MV-4-11 (cell line): ENCODE data around the gene PAIP2.
A peak's percentile ranks its signal among the peaks of the same experiment; 100 is the strongest.
"Not testable (repeated sequence)": the region's sequence is repeated elsewhere in the genome, so short reads cannot be mapped to it uniquely, and the experiment has no call there.

Experiments
- DNase-seq: peaks from one replicate; lab custom pipeline; 2025; lab: John Stamatoyannopoulos, UW

The PAIP2 gene

DNA sequence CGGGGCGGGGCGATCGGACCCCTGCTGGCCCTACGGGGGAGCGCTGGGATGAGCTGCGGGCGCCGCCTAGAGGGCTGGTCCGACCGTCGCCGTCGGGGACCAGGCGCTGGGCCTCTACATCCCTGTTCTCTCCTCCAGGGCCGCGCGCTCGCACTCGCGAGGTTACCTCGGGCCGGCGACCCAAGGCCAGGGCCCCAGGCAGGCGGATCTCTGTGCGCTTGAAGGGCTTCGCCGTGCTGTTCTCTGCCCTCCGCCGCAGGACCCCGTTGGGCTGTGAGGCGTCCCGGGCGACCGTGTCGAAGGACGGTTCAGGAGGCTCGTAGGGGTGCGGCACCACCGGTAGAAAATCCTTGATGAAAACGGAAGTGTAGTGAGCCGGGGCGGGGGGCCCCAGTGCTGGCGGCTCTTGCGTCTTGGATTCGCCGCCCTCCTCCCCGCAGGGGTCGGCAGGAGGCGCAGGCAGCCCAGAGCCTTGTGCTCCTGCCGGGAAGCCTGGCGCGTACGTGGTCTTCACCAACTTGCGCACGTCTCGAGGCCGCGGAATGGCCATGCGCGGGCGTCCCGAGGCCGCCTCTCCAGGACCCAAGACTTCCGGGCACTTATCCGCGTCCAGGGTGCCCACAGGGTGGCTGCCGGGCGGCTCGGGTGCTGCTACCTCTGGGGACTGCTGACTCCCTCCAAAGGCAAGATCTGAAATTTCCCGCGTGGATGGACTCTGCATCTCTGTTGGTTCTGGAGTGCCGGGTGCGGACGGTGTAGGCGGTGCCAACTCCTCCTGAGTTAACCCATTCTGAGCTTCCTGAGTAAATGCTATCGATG lies 51.2 kb downstream of the PAIP2 start:
- DNase-seq: peak; percentile 60

DNA sequence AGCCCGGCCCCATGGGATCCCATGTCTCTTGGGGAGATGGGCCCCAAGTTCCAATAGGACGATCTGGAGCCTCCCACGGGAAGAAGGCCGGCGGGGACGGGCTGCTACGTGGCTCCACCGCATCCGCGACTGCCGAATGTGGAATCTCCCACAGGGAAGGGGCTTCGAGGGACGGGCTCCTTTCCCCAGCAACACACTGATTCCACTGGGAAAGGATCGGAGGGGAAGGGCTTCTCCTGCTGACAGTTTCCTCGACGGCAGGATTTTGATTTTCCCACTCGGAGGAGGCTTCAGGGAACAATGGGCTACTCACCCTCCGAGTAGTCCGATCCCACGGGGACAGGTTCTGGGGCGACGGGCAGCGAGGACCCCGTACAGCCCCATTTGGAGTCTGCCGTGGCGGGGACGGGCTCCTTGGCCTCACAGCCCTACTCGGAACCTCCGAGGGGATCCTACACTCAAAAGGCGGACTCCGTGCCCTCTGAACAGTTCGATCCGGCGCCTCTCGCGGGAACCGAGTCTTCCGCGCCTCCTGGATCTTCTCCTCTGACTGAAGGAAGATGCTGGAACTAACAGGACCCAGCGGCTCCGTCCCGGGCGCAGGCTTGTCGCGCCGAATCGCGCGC lies 52.0 kb downstream of the PAIP2 start:
- DNase-seq: no peak

DNA sequence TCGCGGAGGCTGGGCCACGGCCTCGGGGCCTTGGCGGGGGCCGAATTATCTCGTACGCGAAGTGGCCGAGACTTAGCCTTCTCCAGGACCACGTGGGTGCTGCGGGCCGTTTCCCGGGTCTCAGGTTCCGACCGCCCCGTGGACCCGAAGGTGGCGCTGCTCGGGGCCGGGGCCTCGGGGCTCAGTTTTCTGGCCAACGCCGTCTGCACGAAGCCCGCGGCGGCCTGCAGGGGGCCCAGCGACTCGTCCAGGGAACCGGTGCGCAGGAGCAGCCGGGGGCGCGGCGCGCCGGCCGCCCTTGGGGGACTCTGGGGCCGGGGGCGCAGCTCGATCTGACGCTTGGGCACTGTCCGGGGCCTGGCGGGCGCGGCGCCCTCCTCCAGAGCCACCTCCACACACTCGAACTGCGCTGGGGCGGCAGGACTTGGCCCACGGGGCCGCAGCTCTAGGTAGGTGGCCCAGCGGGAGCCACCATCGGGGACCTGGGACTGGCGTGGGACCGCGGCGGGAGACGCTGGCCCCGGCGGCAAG lies 52.5 kb downstream of the PAIP2 start:
- no peak for DNase-seq

DNA sequence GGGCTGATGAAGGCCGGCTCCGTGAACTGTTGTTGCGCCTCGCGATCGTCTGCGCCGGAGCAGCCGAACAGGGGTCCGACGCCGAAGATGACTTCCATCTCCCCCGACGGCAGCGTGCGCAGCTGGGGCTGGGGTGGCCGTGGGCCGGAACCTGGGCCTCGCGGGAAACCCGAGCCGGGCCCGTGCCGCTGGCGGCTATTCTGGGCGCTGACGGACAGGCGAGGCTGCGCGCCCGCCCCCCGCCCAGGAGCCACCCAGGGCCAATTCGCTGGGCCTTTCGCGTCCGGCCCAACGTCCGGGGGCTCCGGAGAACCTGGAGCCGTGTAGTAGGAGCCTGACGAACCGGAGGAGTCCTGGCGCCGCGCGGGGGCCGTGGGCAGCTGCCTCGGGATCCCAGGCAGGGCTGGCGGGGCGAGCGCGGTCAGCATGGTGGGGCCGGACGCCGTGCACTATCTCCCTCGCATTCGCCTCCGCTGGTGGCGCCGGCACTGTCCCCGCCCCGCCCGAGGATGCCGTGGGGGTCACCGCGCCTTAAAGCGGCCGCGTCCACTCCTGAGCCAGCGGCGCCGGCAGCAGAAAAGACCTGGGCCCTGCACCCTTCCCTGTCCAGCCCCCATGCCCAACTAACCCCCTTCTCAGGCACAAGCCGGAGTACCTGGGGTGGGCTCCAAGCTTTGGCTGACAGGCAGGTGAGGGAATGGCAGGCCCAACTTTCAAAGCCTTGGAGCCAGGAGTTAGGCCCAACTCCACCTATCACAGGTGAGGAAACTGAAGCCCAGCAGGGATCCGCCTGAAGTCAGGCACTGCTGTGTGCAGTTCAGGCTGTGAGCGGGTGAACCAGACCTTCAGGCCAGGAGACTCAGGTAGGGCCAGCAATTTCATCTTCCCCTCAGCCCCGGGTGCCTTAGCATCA lies 53.3 kb downstream of the PAIP2 start, which contains the start of gene PROB1:
PROB1 (minus strand) TSS at position 451 of the 913 bp plus-strand sequence; CDS start at position 428, 23 bp downstream.
- DNase-seq: no peak

DNA sequence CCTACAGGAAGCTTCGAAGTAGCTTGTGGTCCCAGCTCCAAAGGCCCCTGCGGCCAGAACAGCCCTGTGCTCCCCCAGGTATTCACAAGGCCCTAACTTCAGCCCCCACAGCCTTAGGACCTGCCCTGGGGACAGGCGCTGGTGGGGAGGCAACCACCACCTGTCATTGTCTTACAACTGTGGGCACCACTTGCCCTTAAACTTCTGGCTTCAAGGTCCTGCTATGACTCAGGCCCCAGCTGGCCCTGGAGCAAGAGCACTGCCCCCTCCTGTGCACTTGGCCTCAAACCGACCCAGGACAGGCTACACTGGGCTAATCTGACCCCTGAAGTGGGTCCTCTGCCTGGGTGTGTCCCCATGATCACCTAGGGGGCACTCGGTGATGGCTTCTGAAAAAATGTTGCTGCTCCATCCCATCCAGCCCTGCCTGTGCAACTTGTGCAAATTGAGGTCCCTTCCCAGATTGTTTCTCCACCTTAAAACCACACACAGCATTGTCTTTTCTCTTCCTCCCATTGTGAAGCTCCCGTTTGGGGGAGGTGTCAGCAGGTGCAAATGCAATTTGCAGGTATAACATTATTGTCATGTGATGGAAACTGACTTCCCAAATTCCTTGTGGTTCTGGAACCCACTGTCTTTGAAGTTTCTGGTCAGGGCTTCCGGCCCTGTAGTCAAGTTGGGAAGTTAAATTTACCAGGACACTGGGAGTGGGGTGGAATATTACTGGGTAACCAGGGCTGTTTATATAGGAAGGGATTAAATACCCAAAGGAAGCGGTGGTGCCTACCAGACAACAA lies 54.4 kb downstream of the PAIP2 start:
- DNase-seq: no peak

DNA sequence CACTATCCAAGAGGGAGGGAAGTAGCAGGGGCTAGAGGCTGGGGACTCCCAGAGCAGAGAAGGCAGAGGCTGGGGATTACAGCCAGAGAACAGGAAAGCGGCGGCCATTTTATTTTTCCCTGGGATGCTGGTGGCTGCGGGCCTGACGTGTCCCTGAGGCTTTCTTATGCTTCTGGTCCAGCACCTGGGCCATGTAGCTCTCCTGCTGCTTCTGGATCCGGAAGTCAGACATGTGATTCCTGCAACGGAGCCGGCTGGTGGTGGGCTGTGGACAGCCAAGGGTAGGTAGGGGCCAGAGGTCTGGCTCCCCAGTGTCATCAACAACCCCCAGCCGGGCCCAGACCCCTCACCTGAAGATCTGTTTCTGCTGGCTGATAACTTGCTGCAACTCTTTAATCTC lies 55.0 kb downstream of the PAIP2 start:
- DNase-seq: no peak

DNA sequence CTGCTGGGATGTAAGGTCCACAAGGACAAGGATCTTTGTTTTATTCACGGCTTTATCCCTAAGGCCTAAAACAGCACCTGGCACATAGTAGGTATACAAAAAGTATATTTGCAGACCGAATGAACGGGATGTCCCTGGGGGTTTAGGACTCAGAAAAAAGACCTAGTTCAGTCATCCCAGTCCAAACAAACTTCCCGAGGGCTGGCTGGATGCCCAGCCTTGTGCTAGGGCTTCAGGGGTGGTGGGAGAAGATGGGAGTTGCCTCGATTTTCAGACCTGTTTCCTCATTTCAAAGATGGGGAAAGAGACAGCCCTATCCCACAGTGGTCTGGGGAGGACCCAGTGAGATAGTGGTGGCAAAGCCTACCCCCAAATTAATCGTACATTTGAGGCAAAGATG lies 56.3 kb downstream of the PAIP2 start:
- DNase-seq: no peak

DNA sequence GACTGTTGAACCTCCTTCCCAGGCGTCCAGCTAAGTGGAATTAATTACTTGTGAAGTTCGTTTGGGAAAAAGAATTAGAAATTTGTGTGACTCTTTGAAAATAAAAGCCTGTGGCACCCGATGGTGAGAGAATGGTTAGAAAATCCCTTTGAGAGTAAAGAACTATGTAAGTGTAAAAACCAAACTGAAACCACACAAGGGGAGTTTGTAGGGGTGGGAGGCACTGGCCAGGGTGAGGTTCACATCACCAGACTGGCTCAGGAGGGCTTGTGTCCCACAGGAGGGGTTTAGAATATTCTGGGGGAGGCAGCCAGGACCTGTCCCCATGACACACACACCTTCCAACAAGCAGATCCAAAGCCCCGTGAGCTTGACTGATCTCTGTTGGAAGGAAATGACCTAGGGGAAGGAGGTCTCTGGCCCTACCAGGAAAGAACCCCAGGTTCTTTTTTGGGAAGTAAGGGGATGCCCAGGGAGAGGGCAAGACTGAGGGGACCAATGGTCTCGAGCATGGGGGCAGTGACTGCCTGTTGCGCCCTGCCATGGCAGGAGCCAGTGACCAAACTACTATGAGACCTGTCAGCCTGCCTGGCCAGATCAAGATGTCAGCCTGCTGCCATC lies 58.0 kb downstream of the PAIP2 start:
- no peak for DNase-seq

DNA sequence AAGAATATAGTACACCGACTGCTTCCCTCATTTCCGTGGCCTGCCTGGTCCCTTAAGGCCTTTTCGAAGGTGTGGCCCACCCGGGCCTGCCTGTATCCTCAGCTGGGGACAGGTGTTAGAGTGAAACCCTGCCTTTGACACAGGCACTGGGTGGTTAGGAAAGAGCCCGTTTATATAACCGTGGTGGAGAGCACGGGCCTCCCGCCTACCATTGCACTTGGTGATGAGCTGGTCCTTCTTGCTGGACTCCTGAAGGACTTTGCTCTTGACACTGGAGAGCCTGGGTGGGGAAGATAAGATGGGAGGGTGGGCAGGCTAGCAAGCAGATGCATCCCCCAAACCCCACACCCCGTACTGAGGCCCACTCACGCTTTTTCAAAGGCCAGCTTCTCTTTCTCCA lies 59.9 kb downstream of the PAIP2 start:
- DNase-seq: no peak

DNA sequence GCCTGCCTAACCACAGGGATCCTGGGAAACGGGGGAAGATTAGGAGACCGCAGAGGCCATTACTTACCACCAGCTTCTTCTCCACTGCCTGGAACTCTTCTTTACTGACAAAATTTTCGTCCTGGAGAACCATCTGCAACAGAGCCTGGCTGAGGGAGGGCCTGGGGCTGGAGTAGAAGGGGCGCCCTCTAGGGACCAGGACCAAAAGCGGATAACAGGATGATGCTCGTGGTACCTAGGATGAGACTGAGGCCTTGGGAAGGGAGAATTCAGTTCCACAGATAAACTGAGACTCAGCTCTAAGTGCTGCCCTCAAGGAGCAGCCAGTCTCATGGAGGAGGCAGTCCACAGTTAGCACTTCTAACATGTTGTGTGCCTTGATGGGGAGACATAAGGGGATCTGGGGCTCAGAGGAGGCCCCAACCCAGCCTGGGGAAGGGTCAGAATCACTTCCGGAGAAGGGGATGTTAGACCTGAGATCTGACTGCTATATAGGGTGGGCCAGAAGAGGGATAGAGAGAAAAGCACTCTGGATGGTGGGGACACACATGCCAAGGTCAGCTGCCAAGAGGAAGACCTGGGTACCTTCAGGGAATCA lies 61.0 kb downstream of the PAIP2 start:
- peak; percentile 31 for DNase-seq

DNA sequence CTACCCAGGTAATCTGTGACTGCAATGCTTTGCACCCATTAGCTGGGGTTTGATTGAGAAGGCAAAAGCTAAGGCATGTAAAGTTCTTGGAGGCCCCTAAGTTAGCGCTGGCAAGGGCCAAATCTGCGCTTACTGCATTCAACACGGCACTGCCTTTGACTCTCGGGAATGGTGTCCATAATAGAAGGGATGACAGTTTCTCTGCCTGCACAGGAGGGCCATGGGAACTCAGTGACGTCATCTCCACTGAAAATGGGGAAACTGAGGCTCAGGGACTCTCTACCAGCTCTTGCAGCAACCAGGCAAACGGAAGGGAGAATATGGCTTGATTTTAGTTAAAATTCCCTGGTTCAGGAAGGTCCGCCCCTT lies 61.7 kb downstream of the PAIP2 start:
- DNase-seq: no peak

DNA sequence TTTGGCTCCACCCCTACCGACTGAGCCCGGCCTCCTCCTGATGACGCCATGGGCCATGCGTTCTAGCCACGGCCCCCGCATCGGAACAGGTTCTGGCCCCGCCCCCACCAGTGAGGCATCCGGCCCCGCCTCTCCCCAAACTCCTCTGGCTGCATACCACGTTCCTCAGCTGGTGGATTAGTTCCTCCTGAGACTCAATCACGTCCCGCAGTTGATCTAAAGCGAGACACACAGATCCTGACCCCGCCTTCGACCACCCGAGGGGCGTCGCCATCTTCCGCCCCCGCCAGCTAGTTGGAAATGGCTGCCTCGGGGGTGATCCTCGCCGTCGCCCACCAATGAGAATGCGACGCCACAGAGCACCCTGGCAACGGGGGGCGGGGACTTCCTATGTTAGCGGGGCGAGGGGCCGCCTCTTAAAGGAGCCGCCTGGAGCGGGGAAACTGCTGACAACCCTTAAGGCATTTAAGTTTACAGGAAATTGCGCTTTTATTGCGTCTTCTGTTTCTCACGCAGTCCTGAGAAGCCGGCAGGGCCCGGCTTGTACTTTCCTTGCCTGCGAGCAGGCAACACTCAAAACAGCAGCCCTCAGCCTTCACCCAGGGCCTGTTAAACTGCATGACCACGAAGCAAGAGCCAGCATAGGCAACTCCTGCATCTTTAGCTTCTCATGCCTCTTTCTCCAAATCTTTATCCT lies 62.3 kb downstream of the PAIP2 start, which contains the start of gene SPATA24:
SPATA24 (minus strand) TSS at position 303 of the 697 bp plus-strand sequence; CDS start at position 274, 29 bp downstream.
- peak; percentile 98 for DNase-seq

DNA sequence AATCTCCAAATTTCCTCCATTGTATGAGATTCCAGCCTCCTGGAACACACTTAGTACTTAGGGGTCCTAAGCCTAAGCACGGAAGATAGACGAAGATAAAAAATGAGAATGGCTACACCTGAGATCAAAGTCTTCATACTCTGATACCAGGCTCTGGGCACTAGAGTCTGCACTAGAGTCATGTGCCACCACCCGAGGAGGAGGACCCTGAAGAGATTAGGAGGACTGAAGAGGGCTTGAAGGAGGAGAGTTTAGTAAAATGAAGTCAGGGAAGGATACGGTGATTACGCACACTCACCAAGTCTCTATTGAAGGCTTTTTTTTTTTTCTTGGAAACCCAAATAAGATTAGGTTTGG lies 62.8 kb downstream of the PAIP2 start:
- no peak for DNase-seq

DNA sequence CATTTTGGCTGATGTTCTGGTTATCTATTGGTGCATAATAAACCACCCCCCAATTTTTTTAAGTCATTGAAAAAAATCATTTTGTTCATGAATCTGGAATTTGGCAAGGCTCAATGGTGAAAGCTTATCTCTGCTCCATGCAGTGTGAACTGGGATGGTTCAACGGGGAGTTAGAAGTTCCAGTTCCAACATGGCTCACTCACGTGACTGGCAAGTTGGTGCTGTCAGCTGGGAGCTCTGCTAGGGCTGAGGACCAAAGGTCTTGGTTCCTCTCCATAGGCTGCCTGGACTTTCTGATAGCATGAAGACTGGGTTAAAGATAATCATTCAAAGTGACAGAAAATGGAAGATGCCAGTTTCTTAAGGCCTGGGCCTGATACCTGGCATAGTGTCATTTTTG lies 65.3 kb downstream of the PAIP2 start:
- DNase-seq: no peak

DNA sequence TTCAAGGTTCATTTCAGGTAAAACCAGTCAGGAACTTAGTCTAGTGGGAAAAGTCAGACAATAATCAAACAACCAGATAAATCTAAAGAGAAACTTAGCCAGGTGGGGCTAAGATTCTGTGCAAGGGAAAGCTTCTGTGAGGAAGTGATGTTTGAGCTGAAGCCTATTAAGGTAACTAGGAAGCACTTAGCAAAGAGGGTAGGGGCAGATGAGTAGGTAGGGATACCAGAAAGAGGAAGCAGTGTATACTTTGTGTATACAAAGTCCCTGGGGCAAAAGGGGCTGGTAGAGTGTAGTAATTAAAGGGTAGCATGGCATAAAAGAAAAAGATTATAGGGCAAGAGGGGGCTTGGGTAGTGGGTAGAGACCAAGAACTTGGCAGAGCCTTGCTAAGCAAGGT lies 65.9 kb downstream of the PAIP2 start:
- DNase-seq: peak; percentile 25

DNA sequence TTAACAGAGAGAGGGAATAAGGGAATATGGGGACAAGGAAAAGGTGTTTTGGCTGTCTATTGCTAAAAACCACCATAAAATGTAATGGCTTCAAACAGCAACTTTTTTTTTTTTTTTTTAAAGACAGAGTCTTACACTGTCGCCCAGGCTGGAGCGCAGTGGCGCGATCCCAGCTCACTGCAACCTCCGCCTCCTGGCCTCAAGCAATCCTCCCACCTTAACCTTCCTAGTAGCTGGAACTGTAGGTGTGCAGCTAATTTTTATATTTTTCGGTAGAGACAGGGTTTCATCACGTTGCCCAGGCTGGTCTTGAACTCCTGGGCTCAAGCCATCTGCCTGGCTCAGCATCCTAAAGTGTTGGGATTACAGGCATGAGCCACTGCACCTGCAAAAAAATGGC lies 66.5 kb downstream of the PAIP2 start:
- DNase-seq: no peak

DNA sequence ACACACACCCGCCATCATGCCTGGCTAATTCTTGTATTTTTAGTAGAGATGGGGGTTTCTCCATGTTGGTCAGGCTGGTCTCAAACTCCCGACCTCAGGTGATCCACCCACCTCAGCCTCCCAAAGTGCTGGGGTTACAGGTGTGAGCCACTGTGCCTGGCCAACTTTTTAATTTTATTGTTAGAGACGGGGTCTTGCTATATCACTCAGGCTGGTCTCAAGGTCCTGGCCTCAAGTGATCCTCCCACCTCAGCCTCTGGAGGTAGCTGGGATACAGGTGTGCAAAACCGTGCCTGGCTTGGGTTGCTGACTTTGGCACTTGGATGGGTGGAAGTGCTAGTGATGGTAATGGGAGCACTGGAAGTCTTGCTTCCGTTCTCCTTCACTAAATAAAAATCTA lies 67.5 kb downstream of the PAIP2 start:
- DNase-seq: not testable (repeated sequence)

DNA sequence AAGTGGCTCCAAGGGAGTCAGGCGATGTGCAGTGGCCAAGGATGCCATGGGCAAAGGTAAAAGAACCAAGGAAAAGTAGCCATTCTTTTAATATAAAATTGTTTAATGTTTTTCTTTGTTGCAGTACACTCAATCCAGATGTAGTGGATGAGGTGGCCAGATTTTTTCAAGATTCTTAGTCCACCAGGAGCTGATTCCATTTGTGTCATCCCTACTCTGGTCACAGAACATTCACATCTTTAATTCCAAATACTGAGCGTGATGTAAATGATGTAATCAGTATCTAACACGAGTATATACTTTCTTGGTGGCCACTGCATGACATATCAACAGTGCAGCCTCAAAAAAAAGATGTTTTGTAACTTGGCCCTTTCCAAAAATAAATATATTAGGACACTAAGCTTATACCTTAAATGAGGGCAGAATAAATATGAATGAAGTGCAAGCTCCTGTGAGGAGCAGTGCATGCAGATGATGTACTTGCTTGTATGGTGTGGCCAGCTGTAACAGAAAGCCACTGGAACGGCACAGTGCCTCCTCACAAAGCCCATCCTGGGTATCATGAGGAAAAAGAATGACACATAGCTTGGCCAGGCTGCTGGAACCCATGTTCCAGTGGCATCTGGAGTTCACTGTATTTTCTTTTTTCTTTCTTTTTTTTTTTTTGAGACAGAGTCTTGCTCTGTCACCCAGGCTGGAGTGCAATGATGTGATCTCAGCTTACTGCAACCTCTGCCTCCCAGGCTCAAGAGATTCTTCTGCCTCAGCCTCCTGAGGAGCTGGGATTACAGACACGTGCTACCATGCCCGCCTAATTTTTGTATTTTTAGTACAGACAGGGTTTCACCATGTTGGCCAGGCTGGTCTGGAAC lies 68.7 kb downstream of the PAIP2 start:
- DNase-seq: no peak
